ENCODE data around the gene CRYBG3. TPM values are rescaled to one million over a fixed set of nuclear protein-coding genes. Genes with fewer than 3 reads are reported as not detected.
A peak's percentile ranks its signal among the peaks of the same experiment; 100 is the strongest.

The CRYBG3 gene
- total RNA-seq, 1 donor from 2014 or later, result 13.5 TPM

GRCh38 chr3:97820780-97821179, 1.0 kb upstream of the CRYBG3 start:
- TF ChIP-seq CTCF (conservative IDR thresholded peaks at IDR 0.05), result no peak
- H3K9me3 Mint-ChIP-seq, result no peaks in the 10 kb centered on the region
- peaks cover 7% of the 10 kb centered on the region for H3K36me3 Mint-ChIP-seq
- H3K4me1 Mint-ChIP-seq (ENCODE audit: unreplicated experiment), result peaks cover 32% of the 10 kb centered on the region
- H3K4me3 Mint-ChIP-seq, result peak overlapping the region; percentile 99
- H3K27me3 Mint-ChIP-seq, result peaks cover 69% of the 10 kb centered on the region
- H3K27ac Mint-ChIP-seq, result peak overlapping the region; percentile 57
- DNase-seq (ENCODE audit: extremely low spot score, unreplicated experiment), result no peak

GRCh38 chr3:97821287-97821773, 481 bp upstream of the CRYBG3 start:
- no peaks in the 10 kb centered on the region for H3K9me3 Mint-ChIP-seq
- TF ChIP-seq CTCF (conservative IDR thresholded peaks at IDR 0.05), result peak; percentile 42
- H3K4me1 Mint-ChIP-seq (ENCODE audit: unreplicated experiment), result peaks cover 32% of the 10 kb centered on the region
- H3K36me3 Mint-ChIP-seq, result peaks cover 7% of the 10 kb centered on the region
- peaks cover 65% of the 10 kb centered on the region for H3K27me3 Mint-ChIP-seq
- DNase-seq (ENCODE audit: extremely low spot score, unreplicated experiment), result peak; percentile 70
- peak overlapping the region; percentile 57 for H3K27ac Mint-ChIP-seq
- H3K4me3 Mint-ChIP-seq, result peak overlapping the region; percentile 99

- peak; percentile 74 for DNase-seq (ENCODE audit: extremely low spot score, unreplicated experiment)
- Mint-ChIP-seq H3K27ac (peak overlapping the region; percentile 80), H3K4me1 (ENCODE audit: unreplicated experiment) (peaks cover 32% of the 10 kb centered on the region), H3K9me3 (no peaks in the 10 kb centered on the region), H3K4me3 (peak overlapping the region; percentile 99), H3K36me3 (peaks cover 7% of the 10 kb centered on the region), H3K27me3 (peaks cover 63% of the 10 kb centered on the region)
- TF ChIP-seq CTCF (conservative IDR thresholded peaks at IDR 0.05), result no peak
Measured at GRCh38 chr3:97822359-97822775, 556 bp downstream of the CRYBG3 start.

GRCh38 chr3:97823046-97824004, 1.5 kb downstream of the CRYBG3 start:
- H3K4me1 Mint-ChIP-seq (ENCODE audit: unreplicated experiment), result peaks cover 28% of the 10 kb centered on the region
- no peaks in the 10 kb centered on the region for H3K9me3 Mint-ChIP-seq
- peak overlapping the region; percentile 99 for H3K4me3 Mint-ChIP-seq
- TF ChIP-seq CTCF (conservative IDR thresholded peaks at IDR 0.05), result no peak
- H3K27ac Mint-ChIP-seq, result peak overlapping the region; percentile 80
- H3K36me3 Mint-ChIP-seq, result peaks cover 7% of the 10 kb centered on the region
- H3K27me3 Mint-ChIP-seq, result peaks cover 55% of the 10 kb centered on the region
- DNase-seq (ENCODE audit: extremely low spot score, unreplicated experiment), result no peak

GRCh38 chr3:97825101-97825500, 3.3 kb downstream of the CRYBG3 start:
- TF ChIP-seq CTCF (conservative IDR thresholded peaks at IDR 0.05), result no peak
- no peak for DNase-seq (ENCODE audit: extremely low spot score, unreplicated experiment)
- Mint-ChIP-seq H3K4me1 (ENCODE audit: unreplicated experiment) (peaks cover 28% of the 10 kb centered on the region), H3K4me3 (peak overlapping the region; percentile 49), H3K27me3 (peaks cover 55% of the 10 kb centered on the region), H3K9me3 (no peaks in the 10 kb centered on the region), H3K27ac (no peak overlapping the region), H3K36me3 (peaks cover 7% of the 10 kb centered on the region)
